GM12878 (cell line): ENCODE data around the gene GPR26. TPM values are rescaled to one million over a fixed set of nuclear protein-coding genes. Genes with fewer than 3 reads are reported as not detected.

ENCODE experiments used
- CEBPZ ChIP-seq: fragments of 150-350 bp; IDR thresholded peaks from 2 replicates; pipeline ENCODE4 v1.6.1; 2016; ENCODE audit warnings: low read depth, low read length
- EED ChIP-seq: sonication (generic); IDR thresholded peaks from 2 replicates; pipeline ENCODE4 v1.6.1; 2016; ENCODE audit warnings: antibody characterized with exemption, low read depth
- GABPA ChIP-seq: IDR thresholded peaks from 2 replicates; pipeline ENCODE4 v1.6.1; 2014; ENCODE audit warnings: antibody characterized with exemption, low read depth, mild to moderate bottlenecking, inconsistent platforms
- HCFC1 ChIP-seq: fragments of 150-350 bp; IDR thresholded peaks from 2 replicates; pipeline ENCODE4 v1.6.1; 2014; ENCODE audit warnings: low read length
- HDGF ChIP-seq: fragments of 450-650 bp; IDR thresholded peaks from 2 replicates; pipeline ENCODE4 v1.6.1; 2016; ENCODE audit warnings: antibody characterized with exemption
- IKZF2 ChIP-seq, 2 experiments: fragments of 450-650 bp; IDR thresholded peaks; 2 replicates each; pipeline ENCODE4 v1.6.1; 2017; ENCODE audit warnings: mild to moderate bottlenecking in 2 of 2, moderate library complexity in 2 of 2
- IRF5 ChIP-seq: fragments of 450-650 bp; IDR thresholded peaks from 2 replicates; pipeline ENCODE4 v1.6.1; 2017; ENCODE audit warnings: borderline replicate concordance
- REST ChIP-seq: IDR thresholded peaks from 2 replicates; pipeline ENCODE4 v1.6.1; 2012; ENCODE audit warnings: mild to moderate bottlenecking, low read depth, low read length
- ZBTB4 ChIP-seq: fragments of 450-650 bp; formaldehyde crosslinking; IDR thresholded peaks from 2 replicates; pipeline ENCODE4 v1.4.0; 2022; ENCODE audit warnings: mild to moderate bottlenecking, moderate library complexity
- polyA plus RNA-seq, 11 experiments: library from polyadenylated mRNA; depleted of rRNA in 4 of 11; unstranded in 6 of 11; stranded (reverse) in 5 of 11; fragments of >200 nt; fragmentation: Nextera tagmentation in 4 of 11; fragmentation: Illumina TruSeq in 1 of 11; extraction: Ambion mirVana in 4 of 11; extraction: Trizol in 1 of 11; gene quantifications; 1 replicate in 1 of 11; 2 replicates in 10 of 11; pipeline versions ENCODE4 v1.2.1 to v1.2.3, GENCODE V29; 2011 to 2016; ENCODE audit warnings: inconsistent platforms in 2 of 11, missing spikeins in 2 of 11, low read depth in 1 of 11
- total RNA-seq, 4 experiments: library from RNA; depleted of rRNA in 3 of 4; stranded (reverse); fragments of >200 nt in 3 of 4; fragmentation: Illumina TruSeq in 1 of 4; extraction: Trizol in 1 of 4; gene quantifications; 2 replicates each; pipeline versions ENCODE4 v1.2.1 to v1.2.3, GENCODE V29; 2013 to 2021

The GPR26 gene
- total and polyA plus RNA-seq, 10 of the 15 experiments (the other 5 are each of a cell fraction or from before 2014, with no cell fraction given) = 0.01 to 0.03 TPM; not detected in 8

- TF ChIP-seq ZBTB4 (CRISPR knock-in tag) (no peak), GABPA (no peak), EED (no peak), CEBPZ (no peak), HDGF (no peak), REST (no peak), IRF5 (no peak), IKZF2 (IDR thresholded peaks at IDR 0.05) (no peak), HCFC1 (no peak)
Observed at GRCh38 chr10:123744224-123744536, 78.0 kb downstream of the GPR26 start (continued).

Other genes starting within 250 kb of the GPR26 start
- 0.60 and 0.79 TPM in 2 replicates for gene CPXM2, start 225.5 kb downstream of the GPR26 start, total RNA-seq (2014; rRNA removed)
- 0.49 and 0.51 TPM in 2 replicates for gene CPXM2, start 225.5 kb downstream of the GPR26 start, total RNA-seq (2014; rRNA removed; fragmentation: Illumina TruSeq; extraction: Trizol)
- gene CPXM2, start 225.5 kb downstream of the GPR26 start, total RNA-seq (2021) = 0.58 and 0.67 TPM in 2 replicates
- gene CPXM2, start 225.5 kb downstream of the GPR26 start, polyA plus RNA-seq (2011; rRNA removed) = 1.1 TPM in 2 replicates
- gene CPXM2, start 225.5 kb downstream of the GPR26 start, polyA plus RNA-seq (2014; fragmentation: Illumina TruSeq; extraction: Trizol) = 0.56 and 0.63 TPM in 2 replicates
- gene CPXM2, start 225.5 kb downstream of the GPR26 start, polyA plus RNA-seq (2014; fragmentation: Nextera tagmentation; extraction: Ambion mirVana) = under 1 TPM; 0.08 to 0.11 TPM
- gene CPXM2, start 225.5 kb downstream of the GPR26 start, polyA plus RNA-seq (2014; rRNA removed) = 0.46 and 0.58 TPM in 2 replicates
- gene CPXM2, start 225.5 kb downstream of the GPR26 start, polyA plus RNA-seq (2016; fragmentation: Nextera tagmentation; extraction: Ambion mirVana) = under 1 TPM; 0.58 to 0.72 TPM